Measurements from ENCODE around the gene LRCH1.

Gene LRCH1

DNA sequence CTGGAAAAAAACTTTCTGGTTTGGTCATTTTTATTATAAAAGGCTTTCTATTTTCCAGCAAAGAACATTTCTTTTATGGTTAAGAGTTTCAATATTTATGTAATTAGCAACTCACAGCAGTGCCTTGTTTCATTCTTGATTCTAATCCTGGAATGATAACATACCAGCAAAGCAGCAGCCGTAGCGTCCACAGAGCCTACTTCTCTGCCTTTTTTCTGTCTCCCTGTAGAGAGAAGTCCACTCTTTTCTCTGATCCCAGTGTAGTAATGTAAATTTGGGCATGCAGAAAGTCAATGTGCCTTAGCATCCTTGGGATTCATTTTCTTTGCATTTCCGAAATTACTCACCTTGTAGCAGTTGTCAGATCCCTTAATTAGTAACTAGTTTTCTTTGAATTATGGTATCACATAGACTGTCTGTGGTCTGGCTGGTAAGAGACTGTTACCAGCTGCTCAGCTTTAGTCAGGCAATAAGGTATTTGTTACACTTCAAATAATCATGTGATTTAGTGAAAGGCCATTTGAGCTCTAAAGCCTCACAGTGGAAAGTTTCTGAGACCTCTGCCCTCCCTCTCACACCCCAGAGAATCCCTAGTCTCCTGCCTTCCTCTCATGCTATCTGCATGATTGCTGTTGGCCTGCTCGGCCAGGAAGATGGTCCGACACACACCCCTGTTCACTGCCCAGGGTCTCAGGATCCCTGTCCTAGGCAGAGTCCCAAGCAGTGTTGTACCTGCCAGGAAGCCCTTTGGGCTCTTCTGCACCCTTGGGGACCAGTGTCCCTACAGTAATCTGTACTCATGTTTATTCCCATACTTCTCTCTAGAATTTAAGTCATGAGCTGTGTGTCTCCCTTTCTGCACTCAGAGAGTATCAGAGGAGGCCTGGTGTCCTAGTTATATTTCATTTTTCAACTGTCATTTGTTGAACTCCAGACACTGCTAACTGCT lies 86.3 kb downstream of the LRCH1 start:
- Histone ChIP-seq H3K9me3 (ENCODE audit: control extremely low read depth in 1 of 5, control insufficient read depth in 4 of 5, insufficient read depth in 2 of 5, low read depth in 1 of 5, low read length in 4 of 5) (no peaks in the 10 kb centered on the region), H3K27me3 (replicated peaks in 2 of 5; ENCODE audit: control insufficient read depth in 4 of 5, insufficient read depth in 5 of 5, low read length in 4 of 5) (no peaks in the 10 kb centered on the region), H3K4me3 (ENCODE audit: control insufficient read depth in 1 of 7, extremely low read depth in 1 of 7, insufficient read depth in 4 of 7, low read depth in 2 of 7, low read length in 6 of 7) (no peak overlapping the region), H3K4me1 (ENCODE audit: control extremely low read depth in 1 of 4, control insufficient read depth in 4 of 4, insufficient read depth in 4 of 4, low read length in 3 of 4) (peaks cover 0 to 36% (median 10%) of the 10 kb centered on the region in 4 experiments), H3K36me3 (ENCODE audit: control insufficient read depth in 4 of 4, insufficient read depth in 4 of 4, low read length in 3 of 4) (no peaks in the 10 kb centered on the region), H3K27ac (ENCODE audit: insufficient read depth in 1 of 2, low read depth in 1 of 2, low read length in 2 of 2, poor library complexity in 1 of 2, severe bottlenecking in 2 of 2) (no peak overlapping the region)
- CTCF ChIA-PET, result interaction anchor here (1.1 to 1.5 kb wide), 5 partner anchors 9 to 18 kb away, joined by 3 to 8 read pairs (median 4); no protein-coding TSS in a partner anchor
- DNase-seq, result no peak
- POLR2A ChIA-PET, result interaction anchor here (1.0 kb wide), 1 partner anchor 15 kb away, joined by 3 read pairs; no protein-coding TSS in a partner anchor
- 100% methylated on average over 2 of the region's 5 CpGs for WGBS (ENCODE audit: insufficient coverage)

DNA sequence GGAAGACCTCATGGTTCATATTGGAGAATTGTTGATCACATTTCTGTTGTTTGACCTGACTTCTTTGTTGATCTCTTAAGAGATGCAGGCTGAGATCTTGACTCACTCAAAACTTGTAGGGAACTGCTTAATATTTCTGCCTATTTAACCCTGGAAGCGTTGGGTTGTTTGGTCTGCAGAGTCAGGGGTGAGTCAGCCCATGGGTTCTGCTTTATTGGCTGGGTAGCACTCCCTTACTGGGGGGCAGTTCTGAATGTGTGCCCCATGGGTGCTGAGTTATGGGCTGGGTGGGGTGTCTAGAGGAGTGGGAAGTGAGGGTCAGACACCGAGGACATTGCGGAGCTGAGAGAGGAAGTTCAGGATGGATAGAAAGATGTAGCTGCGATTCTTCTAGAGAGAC lies 87.9 kb downstream of the LRCH1 start:
- H3K4me3 ChIP-seq (ENCODE audit: control insufficient read depth in 1 of 7, extremely low read depth in 1 of 7, insufficient read depth in 4 of 7, low read depth in 2 of 7, low read length in 6 of 7), result no peak overlapping the region
- H3K27me3 ChIP-seq (replicated peaks in 2 of 5; ENCODE audit: control insufficient read depth in 4 of 5, insufficient read depth in 5 of 5, low read length in 4 of 5), result no peaks in the 10 kb centered on the region
- ChIA-PET CTCF (interaction anchor here (1.4 kb wide), 1 partner anchor 11 kb away, joined by 8 read pairs; no protein-coding TSS in a partner anchor), POLR2A (no interaction called here)
- no peak overlapping the region for H3K27ac ChIP-seq (ENCODE audit: insufficient read depth in 1 of 2, low read depth in 1 of 2, low read length in 2 of 2, poor library complexity in 1 of 2, severe bottlenecking in 2 of 2)
- no peaks in the 10 kb centered on the region for H3K9me3 ChIP-seq (ENCODE audit: control extremely low read depth in 1 of 5, control insufficient read depth in 4 of 5, insufficient read depth in 2 of 5, low read depth in 1 of 5, low read length in 4 of 5)
- no peaks in the 10 kb centered on the region for H3K36me3 ChIP-seq (ENCODE audit: control insufficient read depth in 4 of 4, insufficient read depth in 4 of 4, low read length in 3 of 4)
- peaks cover 0 to 36% (median 10%) of the 10 kb centered on the region in 4 experiments for H3K4me1 ChIP-seq (ENCODE audit: control extremely low read depth in 1 of 4, control insufficient read depth in 4 of 4, insufficient read depth in 4 of 4, low read length in 3 of 4)
- peak in 2 of 3 donors; percentile 55 to 64 for DNase-seq
- 92% methylated on average over 2 of the region's 4 CpGs for WGBS (ENCODE audit: insufficient coverage)

DNA sequence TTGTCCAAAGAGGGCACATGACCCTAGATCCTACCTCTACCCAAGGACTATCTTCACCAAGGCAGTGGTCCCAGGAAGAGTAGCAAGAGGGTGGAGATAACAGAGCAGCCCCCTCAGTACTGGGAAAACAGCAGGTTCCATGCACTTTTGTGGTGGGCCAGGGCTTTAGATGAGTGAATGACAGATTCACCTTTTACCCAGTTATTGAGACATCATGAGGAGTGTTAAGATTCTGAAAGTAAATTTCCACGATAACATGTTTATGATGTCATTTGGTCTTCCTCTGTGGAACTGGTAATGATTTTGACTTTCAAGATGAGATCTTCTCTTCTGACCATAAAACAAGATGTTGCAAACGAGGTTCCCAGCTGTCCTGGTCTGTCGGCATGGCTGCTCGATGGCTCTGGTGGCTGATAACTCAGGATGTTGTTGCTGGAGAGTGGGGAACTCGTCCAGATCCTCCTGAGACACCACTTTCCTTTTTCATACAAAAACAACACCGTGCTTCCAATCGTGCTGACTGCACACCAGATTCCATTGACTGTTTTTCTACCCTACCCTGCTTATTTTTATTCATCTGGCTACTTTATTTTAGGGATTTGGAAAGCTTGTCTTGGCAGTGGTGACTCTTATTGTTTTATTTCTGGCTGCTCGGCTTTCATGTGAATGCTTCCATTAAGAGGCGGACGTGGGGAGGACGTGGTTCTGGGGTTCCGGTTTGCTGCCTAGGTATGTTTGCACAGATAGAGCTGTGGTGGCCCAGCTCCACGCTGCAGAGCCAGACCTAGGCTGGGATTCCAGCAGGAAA lies 88.5 kb downstream of the LRCH1 start:
- POLR2A ChIA-PET, result no interaction called here

DNA sequence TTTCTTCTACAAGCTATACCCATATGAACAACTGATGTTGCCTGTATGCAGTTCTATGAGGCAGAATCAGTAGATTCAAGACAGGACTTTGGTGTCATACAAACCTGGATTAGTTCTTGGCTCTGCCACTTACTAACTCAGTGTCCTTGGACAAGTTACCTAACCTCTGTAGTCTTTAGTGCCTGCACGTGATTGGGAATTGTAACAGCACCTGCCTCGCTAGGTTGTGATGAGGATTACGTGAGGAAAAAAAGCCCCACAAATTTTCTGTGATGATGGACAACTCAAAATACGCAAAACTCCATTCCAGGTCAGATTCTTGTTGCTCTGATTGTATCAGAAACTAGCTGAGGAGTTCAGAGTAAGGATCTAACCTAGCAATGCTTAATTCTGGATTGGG lies 89.3 kb downstream of the LRCH1 start:
- ChIA-PET POLR2A (no interaction called here), CTCF (interaction anchor here (0.6 to 4.1 kb wide), 6 partner anchors 10 to 91 kb away, joined by 3 to 25 read pairs (median 4); no protein-coding TSS in a partner anchor)
- no peaks in the 10 kb centered on the region for H3K36me3 ChIP-seq (ENCODE audit: control insufficient read depth in 4 of 4, insufficient read depth in 4 of 4, low read length in 3 of 4)
- H3K4me3 ChIP-seq (ENCODE audit: control insufficient read depth in 1 of 7, extremely low read depth in 1 of 7, insufficient read depth in 4 of 7, low read depth in 2 of 7, low read length in 6 of 7), result no peak overlapping the region
- no peaks in the 10 kb centered on the region for H3K27me3 ChIP-seq (replicated peaks in 2 of 5; ENCODE audit: control insufficient read depth in 4 of 5, insufficient read depth in 5 of 5, low read length in 4 of 5)
- H3K27ac ChIP-seq (ENCODE audit: insufficient read depth in 1 of 2, low read depth in 1 of 2, low read length in 2 of 2, poor library complexity in 1 of 2, severe bottlenecking in 2 of 2), result no peak overlapping the region
- no peaks in the 10 kb centered on the region for H3K9me3 ChIP-seq (ENCODE audit: control extremely low read depth in 1 of 5, control insufficient read depth in 4 of 5, insufficient read depth in 2 of 5, low read depth in 1 of 5, low read length in 4 of 5)
- WGBS (ENCODE audit: insufficient coverage), result 95% methylated on average over 4 of the region's 4 CpGs
- DNase-seq, result no peak
- H3K4me1 ChIP-seq (ENCODE audit: control extremely low read depth in 1 of 4, control insufficient read depth in 4 of 4, insufficient read depth in 4 of 4, low read length in 3 of 4), result peaks cover 0 to 33% (median 10%) of the 10 kb centered on the region in 4 experiments

More for the DNA sequence above, 88.5 kb downstream of the LRCH1 start:
- peaks cover 0 to 35% (median 10%) of the 10 kb centered on the region in 4 experiments for H3K4me1 ChIP-seq (ENCODE audit: control extremely low read depth in 1 of 4, control insufficient read depth in 4 of 4, insufficient read depth in 4 of 4, low read length in 3 of 4)
- no peaks in the 10 kb centered on the region for H3K36me3 ChIP-seq (ENCODE audit: control insufficient read depth in 4 of 4, insufficient read depth in 4 of 4, low read length in 3 of 4)
- DNase-seq, result peak in 1 of 3 donors; percentile 58
- H3K27me3 ChIP-seq (replicated peaks in 2 of 5; ENCODE audit: control insufficient read depth in 4 of 5, insufficient read depth in 5 of 5, low read length in 4 of 5), result no peaks in the 10 kb centered on the region
- WGBS (ENCODE audit: insufficient coverage), result 58% methylated on average over 8 of the region's 13 CpGs
- no peak overlapping the region for H3K27ac ChIP-seq (ENCODE audit: insufficient read depth in 1 of 2, low read depth in 1 of 2, low read length in 2 of 2, poor library complexity in 1 of 2, severe bottlenecking in 2 of 2)
- peak overlapping the region in 2 of 7 experiments; percentile 8 to 52 for H3K4me3 ChIP-seq (ENCODE audit: control insufficient read depth in 1 of 7, extremely low read depth in 1 of 7, insufficient read depth in 4 of 7, low read depth in 2 of 7, low read length in 6 of 7)
- no peaks in the 10 kb centered on the region for H3K9me3 ChIP-seq (ENCODE audit: control extremely low read depth in 1 of 5, control insufficient read depth in 4 of 5, insufficient read depth in 2 of 5, low read depth in 1 of 5, low read length in 4 of 5)
- CTCF ChIA-PET, result interaction anchor here (1.2 to 4.1 kb wide), 4 partner anchors 10 to 90 kb away, joined by 4 to 25 read pairs (median 10); no protein-coding TSS in a partner anchor

DNA sequence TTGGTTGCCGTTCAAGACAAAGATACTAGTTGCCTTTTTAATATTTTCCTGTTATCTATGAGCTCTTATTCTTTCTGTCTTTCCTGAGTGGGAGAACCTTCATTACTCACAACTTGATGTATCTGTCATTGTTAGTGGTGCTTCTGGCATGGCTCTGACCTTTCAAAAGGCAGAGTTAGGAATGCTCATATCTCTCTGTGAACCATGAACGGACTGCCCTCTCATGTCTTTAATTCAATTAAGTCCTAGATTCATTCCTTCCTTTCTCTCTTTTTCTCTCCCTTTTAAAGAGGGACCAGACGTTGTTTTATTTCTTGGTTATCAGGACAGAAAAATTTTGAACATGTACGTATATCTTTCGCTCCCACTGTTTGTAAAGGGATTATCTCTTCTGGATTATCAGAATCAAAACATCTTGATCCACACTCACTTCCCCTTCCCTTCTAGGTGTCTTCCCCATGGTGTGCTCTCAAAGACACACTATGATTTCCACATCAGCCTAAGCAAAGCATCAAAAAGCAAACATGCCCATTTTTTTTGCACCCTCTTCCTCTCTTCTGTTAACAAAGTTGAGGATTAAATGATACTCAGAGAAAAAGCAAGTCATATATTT lies 90.3 kb downstream of the LRCH1 start:
- peaks cover 0 to 36% (median 16%) of the 10 kb centered on the region in 4 experiments for H3K4me1 ChIP-seq (ENCODE audit: control extremely low read depth in 1 of 4, control insufficient read depth in 4 of 4, insufficient read depth in 4 of 4, low read length in 3 of 4)
- DNase-seq, result peak in 1 of 3 donors; percentile 32
- H3K4me3 ChIP-seq (ENCODE audit: control insufficient read depth in 1 of 7, extremely low read depth in 1 of 7, insufficient read depth in 4 of 7, low read depth in 2 of 7, low read length in 6 of 7), result no peak overlapping the region
- ChIA-PET CTCF (interaction anchor here (1.1 to 4.1 kb wide), 6 partner anchors 11 to 91 kb away, joined by 3 to 25 read pairs (median 4); no protein-coding TSS in a partner anchor), POLR2A (interaction anchor here (0.6 kb wide), 1 partner anchor 15 kb away, joined by 3 read pairs; no protein-coding TSS in a partner anchor)
- WGBS (ENCODE audit: insufficient coverage), result 69% methylated on average over 3 of the region's 5 CpGs
- H3K27ac ChIP-seq (ENCODE audit: insufficient read depth in 1 of 2, low read depth in 1 of 2, low read length in 2 of 2, poor library complexity in 1 of 2, severe bottlenecking in 2 of 2), result no peak overlapping the region
- H3K27me3 ChIP-seq (replicated peaks in 2 of 5; ENCODE audit: control insufficient read depth in 4 of 5, insufficient read depth in 5 of 5, low read length in 4 of 5), result no peaks in the 10 kb centered on the region
- no peaks in the 10 kb centered on the region for H3K36me3 ChIP-seq (ENCODE audit: control insufficient read depth in 4 of 4, insufficient read depth in 4 of 4, low read length in 3 of 4)
- no peaks in the 10 kb centered on the region for H3K9me3 ChIP-seq (ENCODE audit: control extremely low read depth in 1 of 5, control insufficient read depth in 4 of 5, insufficient read depth in 2 of 5, low read depth in 1 of 5, low read length in 4 of 5)

DNA sequence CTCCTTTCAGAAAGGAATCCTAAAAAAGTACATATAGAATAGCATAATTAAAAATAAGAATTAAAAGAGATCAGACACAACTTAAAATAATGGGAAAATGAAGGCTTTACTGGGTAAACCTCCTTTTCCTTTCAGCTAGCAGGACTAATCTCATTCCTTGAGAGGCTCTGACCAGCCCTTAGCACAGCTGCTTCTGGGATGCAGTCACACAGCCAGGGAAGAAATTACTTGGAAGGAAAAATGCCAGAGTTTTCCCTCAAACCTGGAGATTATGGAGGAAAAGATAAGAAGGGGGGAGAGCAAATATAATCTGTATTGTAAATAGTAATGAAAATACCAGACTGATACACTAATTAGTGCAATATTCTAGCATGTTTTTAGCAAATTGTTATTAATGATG lies 91.8 kb downstream of the LRCH1 start:
- no peak overlapping the region for H3K27ac ChIP-seq (ENCODE audit: insufficient read depth in 1 of 2, low read depth in 1 of 2, low read length in 2 of 2, poor library complexity in 1 of 2, severe bottlenecking in 2 of 2)
- no peaks in the 10 kb centered on the region for H3K36me3 ChIP-seq (ENCODE audit: control insufficient read depth in 4 of 4, insufficient read depth in 4 of 4, low read length in 3 of 4)
- no peaks in the 10 kb centered on the region for H3K9me3 ChIP-seq (ENCODE audit: control extremely low read depth in 1 of 5, control insufficient read depth in 4 of 5, insufficient read depth in 2 of 5, low read depth in 1 of 5, low read length in 4 of 5)
- no peaks in the 10 kb centered on the region for H3K27me3 ChIP-seq (replicated peaks in 2 of 5; ENCODE audit: control insufficient read depth in 4 of 5, insufficient read depth in 5 of 5, low read length in 4 of 5)
- ChIA-PET POLR2A (interaction anchor here (0.9 kb wide), 1 partner anchor 8 kb away, joined by 3 read pairs; no protein-coding TSS in a partner anchor), CTCF (interaction anchor here (0.7 to 4.1 kb wide), 5 partner anchors 9 to 18 kb away, joined by 3 to 25 read pairs (median 4); no protein-coding TSS in a partner anchor)
- no peak overlapping the region for H3K4me3 ChIP-seq (ENCODE audit: control insufficient read depth in 1 of 7, extremely low read depth in 1 of 7, insufficient read depth in 4 of 7, low read depth in 2 of 7, low read length in 6 of 7)
- H3K4me1 ChIP-seq (ENCODE audit: control extremely low read depth in 1 of 4, control insufficient read depth in 4 of 4, insufficient read depth in 4 of 4, low read length in 3 of 4), result peaks cover 0 to 29% (median 13%) of the 10 kb centered on the region in 4 experiments
- DNase-seq, result no peak

All from common myeloid progenitor, CD34-positive (primary cell).